Frontal cortex (tissue), 4 donors: ENCODE measurements around the gene RCBTB2. TPM values are rescaled to one million over a fixed set of nuclear protein-coding genes. Genes with fewer than 3 reads are reported as not detected.
"Not testable (repeated sequence)": the region's sequence is repeated elsewhere in the genome, so short reads cannot be mapped to it uniquely, and the experiment has no call there.

ENCODE experiments used
- DNase-seq, 2 donors: peaks; one replicate each; pipeline ENCODE4 v3.0.0; 2012; ENCODE audit warnings: low spot score in 2 of 2
- FAIRE-seq: peaks from 2 replicates; lab custom pipeline; 2012; peaks lifted over from hg19 to GRCh38; lab: Jason Lieb, UNC
- total RNA-seq: library from RNA; depleted of rRNA; stranded (reverse); fragments of >200 nt; gene quantifications from one replicate; pipeline ENCODE4 v1.2.3, GENCODE V29; 2014
- donor health status: control.
- donor health status: control.
- donor health status: control.

RCBTB2 gene
- 33.0 TPM for total RNA-seq

GRCh38 chr13:48532506-48533499 lies at the start of gene RCBTB2:
Gene RCBTB2, minus strand, starts transcription at chr13:48533080. Its CDS starts 11,141 bp downstream, at chr13:48521939.
- DNase-seq (peak; percentile 90 to 92), FAIRE-seq (no peak)

- no peak for DNase-seq
- no peak for FAIRE-seq
Observed at GRCh38 chr13:48582084-48582483, 49.2 kb upstream of the RCBTB2 start.

GRCh38 chr13:48580896-48581295 lies 48.0 kb upstream of the RCBTB2 start:
- no peak for FAIRE-seq

GRCh38 chr13:48580185-48580803 lies 47.4 kb upstream of the RCBTB2 start:
- peak; percentile 88 for FAIRE-seq

More at GRCh38 chr13:48580896-48581295, 48.0 kb upstream of the RCBTB2 start:
- DNase-seq = no peak

DNA sequence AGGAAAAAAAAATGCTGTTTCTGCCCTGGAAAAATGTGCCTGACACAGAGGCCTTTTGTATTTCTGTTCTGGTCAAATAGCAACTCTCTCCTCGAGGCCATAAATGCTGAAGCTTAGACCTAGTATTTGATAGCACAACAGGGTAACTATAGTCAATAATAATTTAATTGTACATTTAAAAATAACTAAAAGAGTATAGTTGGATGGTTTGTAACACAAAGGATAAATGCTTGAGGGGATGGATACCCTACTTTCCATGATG lies 47.0 kb upstream of the RCBTB2 start:
- not testable (repeated sequence) for DNase-seq, FAIRE-seq

More at GRCh38 chr13:48580185-48580803, 47.4 kb upstream of the RCBTB2 start:
- DNase-seq = peak; percentile 24 to 39

DNA sequence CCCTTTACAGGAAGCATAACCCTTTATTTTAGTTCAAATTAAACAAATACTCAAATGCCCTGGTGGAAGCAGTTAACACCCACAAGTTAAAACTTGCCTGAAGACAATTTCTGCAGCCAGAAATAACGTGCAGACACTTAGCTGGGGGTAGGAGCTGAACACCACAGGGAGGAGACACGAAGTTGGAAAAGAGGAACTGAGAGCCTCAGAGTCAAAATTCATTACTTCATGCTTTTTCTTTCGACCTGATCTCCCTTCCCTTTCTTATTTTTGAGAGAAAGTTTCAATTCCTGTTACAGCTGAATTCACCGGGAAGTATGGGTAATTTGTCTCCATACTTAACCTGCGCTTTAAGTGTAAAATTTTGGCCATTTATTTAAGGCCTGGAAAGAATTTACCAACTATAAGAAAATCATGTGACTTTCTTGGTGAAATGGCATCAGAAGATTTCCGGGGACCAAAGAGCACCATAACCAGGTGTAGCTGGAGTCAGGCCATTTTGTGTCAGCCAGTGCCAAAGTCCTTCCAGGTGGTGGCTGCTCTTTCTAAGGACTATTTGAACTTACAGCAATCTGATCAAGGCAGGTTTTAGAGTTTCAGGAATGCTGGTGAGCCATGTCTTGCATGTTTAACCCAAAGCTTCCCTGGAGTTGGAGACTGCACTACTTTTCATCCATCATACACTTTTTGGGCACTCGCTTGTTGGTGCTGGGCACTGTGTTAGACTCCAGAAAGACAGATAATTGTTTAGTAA lies 46.5 kb upstream of the RCBTB2 start:
- FAIRE-seq (no peak), DNase-seq (no peak)

- DNase-seq = no peak
- FAIRE-seq = no peak
Observed at GRCh38 chr13:48578516-48579164, 45.8 kb upstream of the RCBTB2 start.

GRCh38 chr13:48576448-48577010 lies 43.6 kb upstream of the RCBTB2 start:
- no peak for DNase-seq
- no peak for FAIRE-seq

DNA sequence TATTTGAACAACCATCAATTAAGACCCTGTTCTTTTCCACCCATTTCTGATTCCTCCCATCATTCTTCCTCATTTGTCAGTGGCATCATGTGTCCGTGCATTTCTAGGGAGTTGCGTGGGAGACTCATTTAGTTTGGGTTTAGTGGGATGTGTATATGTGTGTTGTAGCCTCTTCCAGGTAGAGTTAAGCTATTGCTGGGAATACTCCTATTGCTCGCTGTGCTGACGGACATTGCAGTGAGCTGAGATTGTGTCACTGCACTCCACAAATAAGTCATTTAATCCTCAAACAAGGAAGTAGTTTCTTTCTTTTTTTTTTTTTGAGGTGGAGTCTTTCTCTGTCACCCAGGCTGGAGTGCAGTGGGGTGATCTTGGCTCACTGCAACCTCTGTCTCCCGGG lies 42.2 kb upstream of the RCBTB2 start:
- FAIRE-seq (no peak), DNase-seq (no peak)

DNA sequence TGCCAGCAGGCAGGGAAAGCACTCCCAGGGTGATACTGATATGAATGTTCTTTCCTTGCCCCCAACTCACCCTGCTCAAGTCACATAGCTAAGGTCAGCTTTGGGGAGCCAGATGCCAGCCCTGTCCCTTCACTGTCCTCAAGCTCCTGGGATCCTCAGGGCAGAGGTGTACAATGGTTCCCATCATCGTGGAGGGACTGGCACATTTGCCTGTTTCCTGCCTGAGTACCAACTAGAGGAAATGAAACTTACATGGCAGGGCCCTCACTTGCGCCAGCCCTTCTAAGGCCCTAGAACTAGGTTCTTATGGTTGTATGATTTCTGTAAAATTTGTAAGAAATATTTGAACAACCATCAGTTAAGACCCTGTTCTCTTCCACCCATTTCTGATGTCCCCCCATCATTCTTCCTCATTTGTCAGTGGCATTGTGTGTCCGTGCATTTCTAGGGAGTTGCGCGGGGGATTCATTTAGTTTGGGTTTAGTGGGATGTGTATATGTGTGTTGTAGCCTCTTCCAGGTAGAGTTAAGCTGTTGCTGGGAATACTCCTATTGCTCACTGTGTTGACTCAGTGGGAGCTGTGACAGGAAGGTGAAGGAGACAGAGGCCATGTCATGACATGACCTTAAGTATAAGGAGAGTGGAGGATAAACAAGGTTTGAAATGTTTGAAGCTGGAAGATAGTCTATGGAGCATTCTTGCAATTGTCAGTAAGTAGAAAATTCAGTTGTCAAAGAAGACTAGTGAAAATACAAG lies 41.3 kb upstream of the RCBTB2 start:
- no peak for FAIRE-seq
- DNase-seq = no peak

DNA sequence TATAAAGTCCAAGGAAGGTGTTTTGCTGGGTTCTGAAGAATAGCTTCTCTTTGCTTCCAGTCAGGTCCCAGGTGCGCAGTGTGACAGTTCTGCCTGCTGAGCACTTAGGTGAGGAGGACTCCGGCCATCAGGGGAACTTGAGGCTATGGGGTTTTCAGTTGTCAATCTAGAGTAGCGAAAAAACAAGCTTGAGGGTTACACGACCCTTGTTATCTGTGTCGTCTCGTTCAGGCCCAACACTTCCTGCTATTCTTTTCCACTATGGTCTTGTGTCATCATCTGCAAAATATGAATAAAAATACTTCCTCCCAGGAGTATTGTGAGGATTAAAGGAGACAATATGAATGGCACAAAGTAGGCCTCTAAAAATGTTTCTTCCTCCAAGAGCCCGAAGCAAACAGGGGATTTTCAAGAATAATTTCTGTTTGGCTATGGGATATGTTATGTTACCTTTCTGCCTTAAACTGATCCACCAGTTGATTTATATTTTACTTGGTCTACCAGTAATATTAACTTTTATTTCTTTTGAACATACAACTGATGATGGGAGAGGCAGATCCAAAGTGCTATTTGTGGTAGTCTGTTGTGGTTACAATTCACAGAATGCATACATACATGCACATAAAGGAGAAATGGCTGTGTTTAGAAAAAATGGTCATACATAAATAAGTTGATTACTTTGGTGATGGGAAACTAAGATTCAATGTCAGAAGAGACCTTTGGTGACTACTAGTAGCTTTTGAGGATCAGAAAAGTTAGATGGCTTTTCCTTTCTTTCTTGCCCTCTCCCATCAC lies 40.5 kb upstream of the RCBTB2 start:
- no peak for DNase-seq

GRCh38 chr13:48571126-48571913 lies 38.4 kb upstream of the RCBTB2 start:
- DNase-seq (no peak), FAIRE-seq (no peak)

More for the DNA sequence above, 40.5 kb upstream of the RCBTB2 start:
- no peak for FAIRE-seq

DNA sequence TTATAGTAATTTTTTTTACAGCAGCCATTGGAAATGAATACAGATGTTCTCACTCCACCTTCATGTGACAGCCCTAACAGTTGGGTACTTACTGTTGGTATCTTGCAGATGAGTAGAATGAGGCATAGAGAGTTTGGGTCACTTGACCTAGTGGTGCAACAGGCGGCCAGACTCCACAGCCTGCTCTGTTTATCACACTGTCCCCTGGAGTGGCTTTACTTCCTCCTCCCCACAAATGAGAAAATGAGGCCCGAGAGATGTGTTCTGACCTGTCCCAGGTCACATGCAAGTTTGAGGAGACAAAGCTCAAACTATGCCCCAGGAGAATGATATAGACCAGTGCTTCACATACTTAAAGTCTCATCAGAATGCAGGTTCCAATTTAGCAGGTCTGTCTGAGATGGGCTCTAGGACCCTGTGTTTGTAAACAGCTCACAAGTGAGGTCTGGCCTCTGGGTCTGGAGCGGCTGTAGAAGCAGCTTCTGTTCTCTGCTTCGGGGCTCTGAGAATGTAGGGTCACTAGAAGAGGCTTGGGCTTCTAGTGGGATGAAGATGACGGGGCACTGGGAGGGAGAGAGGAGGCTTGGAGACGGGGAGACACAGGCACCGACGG lies 37.4 kb upstream of the RCBTB2 start:
- DNase-seq (no peak), FAIRE-seq (no peak)

GRCh38 chr13:48569104-48569666 lies 36.3 kb upstream of the RCBTB2 start:
- DNase-seq = no peak
- FAIRE-seq = no peak

DNA sequence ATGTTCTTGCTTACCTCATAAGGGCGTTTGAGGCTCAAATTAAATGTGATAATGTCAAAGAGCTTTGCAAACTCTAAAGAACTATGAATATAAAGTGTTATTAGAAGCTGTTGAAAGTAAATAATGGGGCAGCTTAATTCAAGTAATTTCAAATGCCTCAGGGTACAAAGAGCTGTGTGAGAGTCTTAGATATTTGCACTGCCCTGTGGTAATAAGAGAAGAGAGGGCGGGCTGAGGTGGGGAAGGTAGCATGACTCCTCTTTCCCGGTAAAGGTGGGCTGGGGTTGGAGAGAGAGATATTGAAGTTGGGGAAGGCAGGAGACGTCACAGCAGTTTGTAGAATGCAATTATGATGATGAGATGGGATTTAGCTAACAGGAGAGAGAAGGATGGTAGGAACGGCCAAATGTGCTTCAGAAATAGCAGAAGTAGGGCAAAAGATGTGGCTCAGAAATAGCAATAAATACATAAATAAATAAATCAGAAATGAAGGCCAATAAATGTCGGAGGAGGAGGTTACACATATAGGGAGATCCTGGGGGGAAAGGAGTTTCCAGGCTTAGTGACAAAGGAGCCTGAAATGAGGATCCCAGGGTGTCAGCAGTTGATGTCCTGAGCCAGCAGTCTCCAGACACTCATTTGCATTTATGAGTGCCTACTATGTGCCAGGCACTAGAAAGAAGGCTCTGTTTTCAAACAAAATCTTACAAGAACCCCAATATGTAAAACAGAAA lies 35.7 kb upstream of the RCBTB2 start:
- no peak for DNase-seq
- no peak for FAIRE-seq
